ENCODE results near the gene ZNF574. TPM values are rescaled to one million over a fixed set of nuclear protein-coding genes. Genes with fewer than 3 reads are reported as not detected.
"Not testable (repeated sequence)": the region's sequence is repeated elsewhere in the genome, so short reads cannot be mapped to it uniquely, and the experiment has no call there.

Gene ZNF574
- total RNA-seq, 1 experiment from 2014 or later, result 18.1 TPM

- no peak for DNase-seq (ENCODE audit: low read depth)
These were observed 23.5 kb downstream of the ZNF574 start for GRCh38 chr19:42099336-42099925.

- DNase-seq (ENCODE audit: low read depth), result not testable (repeated sequence)
These were observed 24.3 kb downstream of the ZNF574 start for GRCh38 chr19:42100241-42100640.

GRCh38 chr19:42102877-42103276 lies 26.9 kb downstream of the ZNF574 start:
- DNase-seq (ENCODE audit: low read depth), result no peak

- no peak for DNase-seq (ENCODE audit: low read depth)
These were observed 29.4 kb downstream of the ZNF574 start for GRCh38 chr19:42105368-42105767.

- peak; percentile 86 for DNase-seq (ENCODE audit: low read depth)
These were observed 32.8 kb downstream of the ZNF574 start for GRCh38 chr19:42108527-42109389.

- DNase-seq (ENCODE audit: low read depth), result no peak
These were observed 33.9 kb downstream of the ZNF574 start for GRCh38 chr19:42109896-42110295.

GRCh38 chr19:42110658-42111057 lies 34.7 kb downstream of the ZNF574 start:
- no peak for DNase-seq (ENCODE audit: low read depth)

GRCh38 chr19:42111384-42111783 lies 35.4 kb downstream of the ZNF574 start:
- peak; percentile 89 for DNase-seq (ENCODE audit: low read depth)

- DNase-seq (ENCODE audit: low read depth), result peak; percentile 76
These were observed 35.8 kb downstream of the ZNF574 start for GRCh38 chr19:42111811-42112210.

- DNase-seq (ENCODE audit: low read depth), result peak; percentile 99
These were observed 37.8 kb downstream of the ZNF574 start for GRCh38 chr19:42113641-42114348.

GRCh38 chr19:42114412-42114811 lies 38.4 kb downstream of the ZNF574 start:
- peak; percentile 66 for DNase-seq (ENCODE audit: low read depth)

- peak; percentile 55 for DNase-seq (ENCODE audit: low read depth)
These were observed 39.3 kb downstream of the ZNF574 start for GRCh38 chr19:42115219-42115618.

GRCh38 chr19:42115705-42116104 lies 39.7 kb downstream of the ZNF574 start:
- DNase-seq (ENCODE audit: low read depth), result no peak

GRCh38 chr19:42116308-42117075 lies 40.5 kb downstream of the ZNF574 start:
- DNase-seq (ENCODE audit: low read depth), result no peak

- no peak for DNase-seq (ENCODE audit: low read depth)
These were observed 41.1 kb downstream of the ZNF574 start for GRCh38 chr19:42117076-42117475.

- DNase-seq (ENCODE audit: low read depth), result no peak
These were observed 44.5 kb downstream of the ZNF574 start for GRCh38 chr19:42120276-42120980.

GRCh38 chr19:42121036-42121621 lies 45.2 kb downstream of the ZNF574 start:
- DNase-seq (ENCODE audit: low read depth), result no peak

- peak; percentile 99 for DNase-seq (ENCODE audit: low read depth)
These were observed 45.7 kb downstream of the ZNF574 start for GRCh38 chr19:42121656-42122069.

- DNase-seq (ENCODE audit: low read depth), result peak; percentile 75
These were observed 47.0 kb downstream of the ZNF574 start for GRCh38 chr19:42122691-42123607.

- DNase-seq (ENCODE audit: low read depth), result no peak
These were observed 47.8 kb downstream of the ZNF574 start for GRCh38 chr19:42123765-42124164.

All from RPMI7951 (cell line).